ENCODE results near the gene NCAM1. TPM values are rescaled to one million over a fixed set of nuclear protein-coding genes. Genes with fewer than 3 reads are reported as not detected.

Gene NCAM1
- total RNA-seq, 4 donors from 2014 or later = 7.2 to 18.6 (median 14.4) TPM

GRCh38 chr11:113255096-113255495, 293.9 kb downstream of the NCAM1 start:
- no peak for DNase-seq
- TF ChIP-seq POLR2A (IDR thresholded peaks at IDR 0.05) = no peak
- TF ChIP-seq POLR2AphosphoS5 (IDR thresholded peaks at IDR 0.05) = no peak
- no peak for TF ChIP-seq CTCF (IDR thresholded peaks at IDR 0.05)
- TF ChIP-seq EP300 (IDR thresholded peaks at IDR 0.05; ENCODE audit: low read depth) = no peak
- in situ Hi-C loops (cut with MboI; ENCODE audit: low pct_ligation_motif_present in 1 of 4, low pct_unique_long_range_greater_than_20kb in 1 of 4, low sequenced_read_pairs in 3 of 4) (no loop called here), intact Hi-C loops (cut with DNase I; ENCODE audit: low total_unique reads) (no loop called here)
- no peak overlapping the region for H3K4me3 ChIP-seq
- WGBS, 2 donors (ENCODE audit: low coverage in 1 of 2) = 52 to 57% methylated on average over 4 of the region's 4 CpGs
- no peaks in the 10 kb centered on the region for H3K4me1 ChIP-seq
- no peaks in the 10 kb centered on the region for H3K36me3 ChIP-seq
- no peaks in the 10 kb centered on the region for H3K27me3 ChIP-seq
- H3K27ac ChIP-seq = no peak overlapping the region
- H3K9me3 ChIP-seq = no peaks in the 10 kb centered on the region

GRCh38 chr11:113255741-113256140, 294.5 kb downstream of the NCAM1 start:
- Histone ChIP-seq H3K4me3 (no peak overlapping the region), H3K27ac (no peak overlapping the region), H3K36me3 (no peaks in the 10 kb centered on the region), H3K27me3 (no peaks in the 10 kb centered on the region), H3K4me1 (no peaks in the 10 kb centered on the region), H3K9me3 (no peaks in the 10 kb centered on the region)
- in situ Hi-C loops (cut with MboI; ENCODE audit: low pct_ligation_motif_present in 1 of 4, low pct_unique_long_range_greater_than_20kb in 1 of 4, low sequenced_read_pairs in 3 of 4) (no loop called here), intact Hi-C loops (cut with DNase I; ENCODE audit: low total_unique reads) (no loop called here)
- WGBS, 2 donors (ENCODE audit: low coverage in 1 of 2) = 86% methylated on average over 6 of the region's 6 CpGs; no CpG with 5 or more reads in 1 of the 2 donors
- TF ChIP-seq POLR2A (IDR thresholded peaks at IDR 0.05) = no peak
- no peak for TF ChIP-seq CTCF (IDR thresholded peaks at IDR 0.05)
- TF ChIP-seq EP300 (IDR thresholded peaks at IDR 0.05; ENCODE audit: low read depth) = no peak
- TF ChIP-seq POLR2AphosphoS5 (IDR thresholded peaks at IDR 0.05) = no peak
- no peak for DNase-seq

- WGBS, 2 donors (ENCODE audit: low coverage in 1 of 2) = 80 to 88% methylated on average over 1 to 3 of the region's 3 CpGs
- DNase-seq = no peak
- no peaks in the 10 kb centered on the region for H3K36me3 ChIP-seq
- intact Hi-C loops (cut with DNase I; ENCODE audit: low total_unique reads) (no loop called here), in situ Hi-C loops (cut with MboI; ENCODE audit: low pct_ligation_motif_present in 1 of 4, low pct_unique_long_range_greater_than_20kb in 1 of 4, low sequenced_read_pairs in 3 of 4) (no loop called here)
- no peaks in the 10 kb centered on the region for H3K27me3 ChIP-seq
- H3K4me1 ChIP-seq = no peaks in the 10 kb centered on the region
- no peak overlapping the region for H3K4me3 ChIP-seq
- H3K9me3 ChIP-seq = no peaks in the 10 kb centered on the region
- TF ChIP-seq EP300 (IDR thresholded peaks at IDR 0.05; ENCODE audit: low read depth) (no peak), CTCF (IDR thresholded peaks at IDR 0.05) (no peak), POLR2A (IDR thresholded peaks at IDR 0.05) (no peak), POLR2AphosphoS5 (IDR thresholded peaks at IDR 0.05) (no peak)
- H3K27ac ChIP-seq = no peak overlapping the region
These were observed 295.4 kb downstream of the NCAM1 start for GRCh38 chr11:113256431-113257202.

GRCh38 chr11:113260096-113260425, 298.8 kb downstream of the NCAM1 start:
- no peak overlapping the region for H3K27ac ChIP-seq
- no peaks in the 10 kb centered on the region for H3K4me1 ChIP-seq
- in situ Hi-C loops (cut with MboI; ENCODE audit: low pct_ligation_motif_present in 1 of 4, low pct_unique_long_range_greater_than_20kb in 1 of 4, low sequenced_read_pairs in 3 of 4) (no loop called here), intact Hi-C loops (cut with DNase I; ENCODE audit: low total_unique reads) (no loop called here)
- no peak overlapping the region for H3K4me3 ChIP-seq
- H3K27me3 ChIP-seq = no peaks in the 10 kb centered on the region
- WGBS, 2 donors (ENCODE audit: low coverage in 1 of 2) = 92 to 100% methylated on average over 2 to 9 of the region's 9 CpGs
- DNase-seq = no peak
- TF ChIP-seq POLR2A (IDR thresholded peaks at IDR 0.05) (no peak), EP300 (IDR thresholded peaks at IDR 0.05; ENCODE audit: low read depth) (no peak), POLR2AphosphoS5 (IDR thresholded peaks at IDR 0.05) (no peak), CTCF (IDR thresholded peaks at IDR 0.05) (no peak)
- no peaks in the 10 kb centered on the region for H3K36me3 ChIP-seq
- H3K9me3 ChIP-seq = no peaks in the 10 kb centered on the region

Data from transverse colon (tissue), 4 donors.